G401 (cell line): ENCODE results near the gene KLF3. TPM values are rescaled to one million over a fixed set of nuclear protein-coding genes. Genes with fewer than 3 reads are reported as not detected.

ENCODE experiments used
- DNase-seq: peaks from one replicate; pipeline ENCODE4 v3.0.0-alpha.2; 2015; ENCODE audit warnings: low spot score
- in situ Hi-C: cut with HindIII; loops from 2 replicates; pipeline ENCODE4 v1.10.0; 2016; ENCODE audit warnings: low sequenced_read_pairs, mixed read lengths
- total RNA-seq: library from RNA; depleted of rRNA; stranded (reverse); fragments of >200 nt; shearing (Covaris generic); gene quantifications from 2 replicates; pipeline ENCODE4 v1.2.3, GENCODE V29; 2014; rRNA removed

Gene KLF3
- total RNA-seq, 1 experiment from 2014 or later, result 5.1 TPM

GRCh38 chr4:38724475-38724808 lies 60.4 kb downstream of the KLF3 start:
- no peak for DNase-seq
- in situ Hi-C loops, result no loop called here

GRCh38 chr4:38728631-38729141 lies 64.7 kb downstream of the KLF3 start:
- in situ Hi-C loops, result no loop called here
- DNase-seq, result no peak

- in situ Hi-C loops, result no loop called here
- DNase-seq, result no peak
These were observed 66.5 kb downstream of the KLF3 start for GRCh38 chr4:38730493-38730829.

- DNase-seq, result peak; percentile 47
- in situ Hi-C loops, result no loop called here
These were observed 67.0 kb downstream of the KLF3 start for GRCh38 chr4:38730830-38731646.

GRCh38 chr4:38733663-38734062 lies 69.7 kb downstream of the KLF3 start:
- no peak for DNase-seq
- in situ Hi-C loops, result no loop called here

GRCh38 chr4:38734446-38734845 lies 70.4 kb downstream of the KLF3 start:
- in situ Hi-C loops, result no loop called here
- no peak for DNase-seq

GRCh38 chr4:38734911-38735310 lies 70.9 kb downstream of the KLF3 start:
- in situ Hi-C loops, result no loop called here
- no peak for DNase-seq

GRCh38 chr4:38735870-38736269 lies 71.9 kb downstream of the KLF3 start:
- DNase-seq, result no peak
- in situ Hi-C loops, result no loop called here

- no peak for DNase-seq
- in situ Hi-C loops, result no loop called here
These were observed 75.2 kb downstream of the KLF3 start for GRCh38 chr4:38738940-38739803.

- DNase-seq, result no peak
- in situ Hi-C loops, result no loop called here
These were observed 76.3 kb downstream of the KLF3 start for GRCh38 chr4:38740303-38740702.

GRCh38 chr4:38743866-38744265 lies 79.9 kb downstream of the KLF3 start:
- in situ Hi-C loops, result no loop called here
- DNase-seq, result peak; percentile 30

GRCh38 chr4:38745881-38746280 lies 81.9 kb downstream of the KLF3 start:
- in situ Hi-C loops, result no loop called here
- DNase-seq, result no peak

GRCh38 chr4:38747629-38748028 lies 83.6 kb downstream of the KLF3 start:
- in situ Hi-C loops, result no loop called here
- DNase-seq, result no peak

- in situ Hi-C loops, result no loop called here
- no peak for DNase-seq
These were observed 85.3 kb downstream of the KLF3 start for GRCh38 chr4:38749336-38749735.

Other genes with a start within 250 kb of the KLF3 start
- not detected in 2 replicates for gene TLR10, start 118.8 kb downstream of the KLF3 start, total RNA-seq
- not detected in 2 replicates for gene TLR1, start 140.6 kb downstream of the KLF3 start, total RNA-seq
- gene TLR6, start 192.6 kb downstream of the KLF3 start, total RNA-seq, result 0.03 TPM in 1 of 2 replicates, not detected in the other
- gene FAM114A1, start 203.6 kb downstream of the KLF3 start, total RNA-seq, result 8.7 and 9.2 TPM in 2 replicates